ES-I3 (cell line): ENCODE measurements around the gene NOP9.
"Not testable (repeated sequence)": the region's sequence is repeated elsewhere in the genome, so short reads cannot be mapped to it uniquely, and the experiment has no call there.

Experiments
- H3K36me3 ChIP-seq: 2 replicates; pipeline ENCODE4 v1.6.1; 2013; ENCODE audit warnings: mild to moderate bottlenecking, low read length, control low read depth, moderate library complexity; ENCODE audit not compliant: insufficient read depth
- H3K4me1 ChIP-seq: 2 replicates; pipeline ENCODE4 v1.6.1; 2013; ENCODE audit warnings: mild to moderate bottlenecking, control low read depth, low read length; ENCODE audit not compliant: insufficient read depth
- H3K9ac ChIP-seq: 2 replicates; pipeline ENCODE4 v1.6.1; 2013; ENCODE audit warnings: low read depth, mild to moderate bottlenecking, low read length, moderate library complexity
- H3K9me3 ChIP-seq: 2 replicates; pipeline ENCODE4 v1.6.1; 2013; ENCODE audit warnings: mild to moderate bottlenecking, low read length, moderate library complexity; ENCODE audit not compliant: control insufficient read depth, insufficient read depth

NOP9 gene

GRCh38 chr14:24314377-24315193, 14.9 kb downstream of the NOP9 start:
- no peaks in the 10 kb centered on the region for H3K4me1 ChIP-seq
- H3K9ac ChIP-seq: no peak overlapping the region

GRCh38 chr14:24315243-24315806, 15.7 kb downstream of the NOP9 start:
- Histone ChIP-seq H3K9me3 (no peaks in the 10 kb centered on the region), H3K4me1 (no peaks in the 10 kb centered on the region), H3K36me3 (no peaks in the 10 kb centered on the region; the same call in 1 of the 2 replicates), H3K9ac (no peak overlapping the region)

More at GRCh38 chr14:24314377-24315193, 14.9 kb downstream of the NOP9 start:
- no peaks in the 10 kb centered on the region for H3K9me3 ChIP-seq
- H3K36me3 ChIP-seq: no peaks in the 10 kb centered on the region; the same call in 1 of the 2 replicates

- Histone ChIP-seq H3K9me3 (no peaks in the 10 kb centered on the region), H3K9ac (no peak overlapping the region), H3K4me1 (no peaks in the 10 kb centered on the region), H3K36me3 (no peaks in the 10 kb centered on the region; the same call in 1 of the 2 replicates)
These were observed 16.4 kb downstream of the NOP9 start for GRCh38 chr14:24315807-24316596.

GRCh38 chr14:24316597-24316950, 16.9 kb downstream of the NOP9 start:
- Histone ChIP-seq H3K9me3 (no peaks in the 10 kb centered on the region), H3K36me3 (no peaks in the 10 kb centered on the region; the same call in 1 of the 2 replicates), H3K9ac (no peak overlapping the region), H3K4me1 (no peaks in the 10 kb centered on the region; the same call in 1 of the 2 replicates)

GRCh38 chr14:24317141-24317928, 17.7 kb downstream of the NOP9 start:
- Histone ChIP-seq H3K9ac (no peak overlapping the region), H3K9me3 (no peaks in the 10 kb centered on the region), H3K36me3 (no peaks in the 10 kb centered on the region), H3K4me1 (no peaks in the 10 kb centered on the region; the same call in 1 of the 2 replicates)

- Histone ChIP-seq H3K9me3 (no peaks in the 10 kb centered on the region), H3K9ac (no peak overlapping the region), H3K4me1 (no peaks in the 10 kb centered on the region; the same call in 1 of the 2 replicates), H3K36me3 (no peaks in the 10 kb centered on the region)
These were observed 21.7 kb downstream of the NOP9 start for GRCh38 chr14:24321212-24321975.

GRCh38 chr14:24322672-24323071, 23.0 kb downstream of the NOP9 start:
- no peak overlapping the region for H3K9ac ChIP-seq
- H3K4me1 ChIP-seq: peaks cover 4% of the 10 kb centered on the region; the same call in 1 of the 2 replicates
- no peaks in the 10 kb centered on the region for H3K36me3 ChIP-seq
- no peaks in the 10 kb centered on the region for H3K9me3 ChIP-seq

GRCh38 chr14:24323341-24323740, 23.7 kb downstream of the NOP9 start:
- Histone ChIP-seq H3K36me3 (no peaks in the 10 kb centered on the region), H3K9ac (no peak overlapping the region), H3K4me1 (peaks cover 4% of the 10 kb centered on the region; the same call in 1 of the 2 replicates), H3K9me3 (no peaks in the 10 kb centered on the region)

GRCh38 chr14:24324024-24324423, 24.4 kb downstream of the NOP9 start:
- peaks cover 4% of the 10 kb centered on the region; the same call in 1 of the 2 replicates for H3K4me1 ChIP-seq

GRCh38 chr14:24325041-24325530, 25.4 kb downstream of the NOP9 start:
- Histone ChIP-seq H3K36me3 (no peaks in the 10 kb centered on the region), H3K4me1 (peaks cover 4% of the 10 kb centered on the region; the same call in 1 of the 2 replicates), H3K9me3 (no peaks in the 10 kb centered on the region), H3K9ac (no peak overlapping the region)

More at GRCh38 chr14:24324024-24324423, 24.4 kb downstream of the NOP9 start:
- Histone ChIP-seq H3K9ac (no peak overlapping the region), H3K36me3 (no peaks in the 10 kb centered on the region), H3K9me3 (no peaks in the 10 kb centered on the region)

- Histone ChIP-seq H3K4me1 (peaks cover 4% of the 10 kb centered on the region; the same call in 1 of the 2 replicates), H3K9ac (no peak overlapping the region), H3K9me3 (no peaks in the 10 kb centered on the region), H3K36me3 (no peaks in the 10 kb centered on the region)
These were observed 26.3 kb downstream of the NOP9 start for GRCh38 chr14:24325963-24326362.

GRCh38 chr14:24327303-24327702, 27.7 kb downstream of the NOP9 start:
- Histone ChIP-seq H3K9ac (no peak overlapping the region), H3K36me3 (no peaks in the 10 kb centered on the region), H3K4me1 (peaks cover 4% of the 10 kb centered on the region; the same call in 1 of the 2 replicates), H3K9me3 (no peaks in the 10 kb centered on the region)

GRCh38 chr14:24327914-24328313, 28.3 kb downstream of the NOP9 start:
- not testable (repeated sequence) for H3K4me1 ChIP-seq, H3K9ac ChIP-seq, H3K9me3 ChIP-seq, H3K36me3 ChIP-seq
